UCSD-AML1 (cell line): ENCODE data around the gene PSMD14.

Experiments
- DNase-seq: peaks from one replicate; lab custom pipeline; 2025; ENCODE audit not compliant: unreplicated experiment; lab: John Stamatoyannopoulos, UW

The PSMD14 gene

GRCh38 chr2:161418275-161418714, 110.1 kb downstream of the PSMD14 start:
- no peak for DNase-seq

DNA sequence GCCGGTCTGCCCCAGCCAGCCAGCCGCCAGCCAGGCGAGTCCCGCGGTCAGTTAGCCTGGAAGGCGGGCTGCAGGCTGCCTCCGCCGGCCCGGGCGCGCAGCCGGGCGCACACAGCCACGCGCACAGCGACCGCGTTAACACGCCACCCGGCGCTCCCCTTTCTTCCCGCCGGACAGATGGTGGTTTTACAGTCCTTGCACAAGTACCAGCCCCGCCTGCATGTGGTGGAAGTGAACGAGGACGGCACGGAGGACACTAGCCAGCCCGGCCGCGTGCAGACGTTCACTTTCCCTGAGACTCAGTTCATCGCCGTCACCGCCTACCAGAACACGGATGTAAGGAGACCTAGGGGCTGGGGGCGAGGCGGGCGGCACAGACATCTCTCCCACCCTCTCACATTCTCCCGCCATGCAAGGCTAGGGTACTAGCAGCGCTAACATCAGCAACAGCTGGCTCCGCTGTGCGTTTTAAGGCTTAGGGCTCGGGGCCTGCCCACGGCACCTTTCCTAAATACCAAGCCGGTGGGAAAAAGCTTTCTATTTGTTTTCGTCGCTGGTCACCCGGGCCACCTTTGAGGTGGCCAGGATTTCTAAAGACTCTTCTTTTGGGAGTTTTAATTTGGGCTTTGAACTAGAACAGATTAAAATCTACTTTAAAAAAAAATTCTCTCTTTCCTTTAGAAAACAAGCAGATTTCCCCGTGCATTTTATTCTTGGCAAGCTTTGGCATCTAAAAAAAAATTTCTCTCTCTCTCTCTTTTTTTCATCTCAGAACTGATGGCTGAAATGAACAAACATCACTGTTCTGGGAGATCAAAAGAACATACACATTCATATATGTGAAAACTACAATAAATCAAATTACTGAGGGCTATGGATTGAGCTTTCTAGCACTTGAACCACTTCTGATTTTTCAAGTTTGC, 110.8 kb downstream of the PSMD14 start:
- DNase-seq: peak; percentile 25

DNA sequence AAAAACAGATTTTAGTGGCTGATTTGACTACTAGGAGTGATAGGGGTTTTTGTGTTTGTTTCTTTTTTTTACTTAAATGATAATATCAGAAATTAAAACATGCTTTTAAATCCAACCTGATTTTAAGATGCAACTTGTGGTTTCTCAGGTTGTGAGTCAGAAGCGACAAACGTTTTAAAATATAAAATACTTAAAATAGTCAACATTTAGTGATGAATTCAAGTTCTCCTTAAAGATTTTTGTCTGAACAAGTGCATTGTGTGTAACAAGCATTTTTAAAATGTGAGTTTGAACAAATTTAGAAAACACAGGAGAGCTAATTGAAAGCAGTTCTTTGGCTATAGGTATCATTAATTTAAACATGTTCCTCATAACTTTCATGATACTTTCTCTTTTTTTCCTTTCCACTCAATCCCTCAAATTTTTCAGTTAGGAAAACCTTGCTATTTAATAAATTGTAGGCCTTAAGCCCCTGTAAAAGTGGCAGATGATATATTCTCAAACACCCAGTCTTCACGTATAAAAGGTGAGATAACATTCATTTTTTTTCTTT, 111.5 kb downstream of the PSMD14 start:
- DNase-seq: no peak

- DNase-seq: no peak
Observed at GRCh38 chr2:161420406-161421074, 112.3 kb downstream of the PSMD14 start.

DNA sequence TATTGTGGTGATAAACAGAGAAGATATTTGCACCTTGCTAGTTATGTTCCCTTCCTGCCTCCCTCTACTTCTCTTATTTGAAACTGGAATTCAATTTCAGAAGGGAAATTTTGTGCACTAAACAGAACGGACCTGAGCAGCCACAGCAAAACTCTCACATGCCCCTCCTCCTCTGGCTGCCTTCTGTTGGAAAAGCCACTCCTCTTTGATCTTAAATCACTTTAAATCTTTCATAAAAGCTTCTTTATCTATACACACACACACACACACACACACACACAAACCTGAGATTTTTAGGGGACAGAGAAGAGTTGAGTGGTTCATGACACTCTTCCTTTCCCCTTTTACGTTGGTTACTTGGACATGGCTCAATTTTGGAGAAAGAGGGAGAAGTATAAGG, 113.5 kb downstream of the PSMD14 start:
- no peak for DNase-seq

DNA sequence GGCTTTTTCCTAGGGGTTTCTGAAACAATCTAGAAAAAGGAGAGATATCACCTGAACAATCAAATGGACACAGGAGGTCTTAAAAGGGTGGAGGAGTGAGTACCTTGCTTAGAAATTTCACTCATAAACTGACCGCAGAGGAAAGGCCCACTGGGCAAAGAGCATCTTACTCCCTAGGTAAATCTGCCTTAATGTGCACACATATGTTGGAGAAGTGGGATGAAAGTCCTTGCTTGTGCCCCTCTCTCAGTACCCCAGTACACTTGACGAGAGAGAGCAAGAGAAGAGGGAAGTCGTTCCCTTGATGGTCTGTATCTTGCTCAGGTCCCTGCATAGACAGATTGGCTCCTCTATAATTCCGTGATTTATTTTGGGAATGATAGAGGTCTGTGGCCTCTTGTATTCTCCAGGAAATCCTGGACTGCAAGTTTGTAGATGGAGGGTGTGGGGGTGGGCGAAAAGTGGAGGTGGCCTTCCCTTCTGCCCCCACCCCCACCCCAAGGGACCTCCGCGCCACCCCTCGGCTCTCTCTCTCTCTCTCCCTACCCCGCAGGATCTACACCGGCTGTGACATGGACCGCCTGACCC, 114.7 kb downstream of the PSMD14 start:
- DNase-seq: no peak

DNA sequence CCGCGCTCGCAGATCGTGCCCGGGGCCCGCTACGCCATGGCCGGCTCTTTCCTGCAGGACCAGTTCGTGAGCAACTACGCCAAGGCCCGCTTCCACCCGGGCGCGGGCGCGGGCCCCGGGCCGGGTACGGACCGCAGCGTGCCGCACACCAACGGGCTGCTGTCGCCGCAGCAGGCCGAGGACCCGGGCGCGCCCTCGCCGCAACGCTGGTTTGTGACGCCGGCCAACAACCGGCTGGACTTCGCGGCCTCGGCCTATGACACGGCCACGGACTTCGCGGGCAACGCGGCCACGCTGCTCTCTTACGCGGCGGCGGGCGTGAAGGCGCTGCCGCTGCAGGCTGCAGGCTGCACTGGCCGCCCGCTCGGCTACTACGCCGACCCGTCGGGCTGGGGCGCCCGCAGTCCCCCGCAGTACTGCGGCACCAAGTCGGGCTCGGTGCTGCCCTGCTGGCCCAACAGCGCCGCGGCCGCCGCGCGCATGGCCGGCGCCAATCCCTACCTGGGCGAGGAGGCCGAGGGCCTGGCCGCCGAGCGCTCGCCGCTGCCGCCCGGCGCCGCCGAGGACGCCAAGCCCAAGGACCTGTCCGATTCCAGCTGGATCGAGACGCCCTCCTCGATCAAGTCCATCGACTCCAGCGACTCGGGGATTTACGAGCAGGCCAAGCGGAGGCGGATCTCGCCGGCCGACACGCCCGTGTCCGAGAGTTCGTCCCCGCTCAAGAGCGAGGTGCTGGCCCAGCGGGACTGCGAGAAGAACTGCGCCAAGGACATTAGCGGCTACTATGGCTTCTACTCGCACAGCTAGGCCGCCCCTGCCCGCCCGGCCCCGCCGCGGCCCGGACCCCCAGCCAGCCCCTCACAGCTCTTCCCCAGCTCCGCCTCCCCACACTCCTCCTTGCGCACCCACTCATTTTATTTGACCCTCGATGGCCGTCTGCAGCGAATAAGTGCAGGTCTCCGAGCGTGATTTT, 115.5 kb downstream of the PSMD14 start:
- DNase-seq: no peak

GRCh38 chr2:161424394-161424769, 116.2 kb downstream of the PSMD14 start:
- no peak for DNase-seq

DNA sequence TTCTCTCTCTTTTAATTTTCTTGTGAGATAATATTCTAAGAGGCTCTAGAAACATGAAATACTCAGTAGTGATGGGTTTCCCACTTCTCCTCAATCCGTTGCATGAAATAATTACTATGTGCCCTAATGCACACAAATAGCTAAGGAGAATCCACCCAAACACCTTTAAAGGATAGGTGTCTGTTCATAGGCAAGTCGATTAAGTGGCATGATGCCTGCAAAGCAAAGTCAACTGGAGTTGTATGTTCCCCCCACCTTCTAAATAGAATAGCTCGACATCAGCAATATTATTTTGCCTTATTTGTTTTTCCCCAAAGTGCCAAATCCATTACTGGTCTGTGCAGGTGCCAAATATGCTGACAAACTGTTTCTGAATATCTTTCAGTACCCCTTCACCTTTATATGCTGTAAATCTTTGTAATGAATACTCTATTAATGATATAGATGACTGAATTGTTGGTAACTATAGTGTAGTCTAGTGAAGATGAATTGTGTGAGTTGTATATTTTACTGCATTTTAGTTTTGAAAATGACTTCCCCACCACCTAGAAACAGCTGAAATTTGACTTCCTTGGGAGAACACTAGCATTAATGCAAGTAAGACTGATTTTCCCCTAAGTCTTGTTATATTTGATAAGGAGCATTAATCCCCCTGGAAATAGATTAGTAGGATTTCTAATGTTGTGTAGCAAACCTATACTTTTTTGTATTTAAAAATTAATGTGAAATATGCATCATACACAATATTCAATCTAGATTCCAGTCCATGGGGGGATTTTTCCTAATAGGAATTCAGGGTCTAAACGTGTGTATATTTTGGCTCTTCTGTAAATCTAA, 116.9 kb downstream of the PSMD14 start:
- DNase-seq: no peak

GRCh38 chr2:161425728-161426454, 117.7 kb downstream of the PSMD14 start:
- no peak for DNase-seq

- no peak for DNase-seq
Observed at GRCh38 chr2:161426455-161426921, 118.3 kb downstream of the PSMD14 start.

DNA sequence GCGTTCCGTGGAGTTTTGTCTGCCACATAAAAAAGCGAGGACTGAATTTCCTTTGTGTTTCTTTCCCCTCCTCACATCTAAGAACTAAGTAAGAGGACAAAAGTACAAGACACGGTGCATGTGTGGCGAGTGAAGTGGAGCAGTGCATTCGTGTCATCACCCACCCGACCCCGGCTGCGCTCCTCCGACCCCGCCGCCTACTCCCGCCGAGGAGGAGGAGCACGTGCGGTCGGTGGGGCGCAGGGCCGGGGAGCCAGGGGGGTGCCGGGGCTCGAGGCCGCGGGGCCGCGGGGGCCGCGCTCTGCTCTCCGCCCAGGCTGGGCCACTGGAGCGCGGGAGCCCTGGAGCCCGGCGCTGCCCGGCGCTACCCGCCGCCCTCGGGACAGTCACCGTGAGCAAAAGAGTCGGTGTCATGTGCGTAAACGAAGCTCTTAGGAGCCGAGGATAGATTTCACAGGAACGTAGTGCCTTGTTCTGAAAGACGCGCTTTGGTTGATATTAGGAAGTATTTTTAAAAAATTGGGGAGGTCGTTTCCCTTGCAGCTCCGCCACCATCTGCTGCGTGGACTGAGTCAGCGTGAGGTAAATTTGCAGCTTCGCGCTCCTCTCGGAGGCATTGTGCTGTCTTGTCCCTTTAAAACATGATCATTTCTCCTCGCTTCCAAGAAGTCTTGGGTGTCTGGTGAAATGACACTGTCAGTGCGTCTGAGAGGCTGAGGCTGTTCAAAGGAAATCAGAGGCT, 118.9 kb downstream of the PSMD14 start:
- DNase-seq: no peak

DNA sequence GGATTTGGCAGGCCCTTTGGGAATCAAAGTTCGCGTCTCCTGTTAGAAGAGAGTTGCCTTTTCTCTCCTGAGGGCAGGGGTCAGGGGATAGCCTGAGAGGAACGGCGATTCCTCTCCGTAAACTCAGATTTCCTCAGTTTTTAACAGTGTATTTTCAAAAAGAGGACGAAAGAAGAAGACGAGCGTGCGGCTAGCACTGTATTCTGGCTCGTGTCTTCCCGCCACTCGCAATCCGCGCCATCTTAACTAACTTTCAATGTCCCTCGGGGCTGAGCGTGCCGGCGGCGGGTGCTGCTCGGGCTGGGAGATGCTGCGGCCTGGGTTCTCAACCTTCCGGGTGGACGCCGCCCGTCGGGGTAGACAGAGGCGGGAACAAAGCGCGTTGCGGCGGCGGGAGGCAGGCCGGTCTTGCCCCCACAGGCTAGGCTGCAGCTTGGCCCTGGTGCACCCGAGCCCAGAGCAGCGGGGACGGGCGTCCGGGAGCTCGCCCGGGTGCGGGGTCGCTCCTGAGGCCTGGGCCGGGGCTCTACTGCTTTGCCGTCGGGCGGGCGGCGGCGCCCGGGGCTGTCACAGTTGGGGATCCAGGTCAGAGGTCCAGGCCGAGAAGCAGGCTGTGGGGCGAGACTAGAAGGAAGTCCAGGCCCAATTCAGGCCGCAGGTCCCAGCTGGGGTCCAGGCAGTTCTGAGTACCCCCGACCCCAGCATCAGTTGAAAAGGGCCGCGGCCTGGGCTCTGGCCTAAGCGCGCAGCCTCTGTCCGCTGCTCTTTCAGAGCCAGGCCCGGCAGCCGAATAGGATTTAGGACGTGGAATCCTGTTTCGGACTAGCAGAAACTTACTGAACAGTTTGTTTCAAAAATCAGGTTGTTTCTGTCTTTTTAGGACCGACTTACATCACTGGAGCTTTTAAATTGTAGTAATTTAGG, 119.7 kb downstream of the PSMD14 start:
- no peak for DNase-seq

GRCh38 chr2:161430386-161430785, 122.2 kb downstream of the PSMD14 start:
- no peak for DNase-seq

GRCh38 chr2:161432107-161432506, 123.9 kb downstream of the PSMD14 start:
- no peak for DNase-seq

GRCh38 chr2:161434118-161434517, 125.9 kb downstream of the PSMD14 start:
- DNase-seq: no peak

DNA sequence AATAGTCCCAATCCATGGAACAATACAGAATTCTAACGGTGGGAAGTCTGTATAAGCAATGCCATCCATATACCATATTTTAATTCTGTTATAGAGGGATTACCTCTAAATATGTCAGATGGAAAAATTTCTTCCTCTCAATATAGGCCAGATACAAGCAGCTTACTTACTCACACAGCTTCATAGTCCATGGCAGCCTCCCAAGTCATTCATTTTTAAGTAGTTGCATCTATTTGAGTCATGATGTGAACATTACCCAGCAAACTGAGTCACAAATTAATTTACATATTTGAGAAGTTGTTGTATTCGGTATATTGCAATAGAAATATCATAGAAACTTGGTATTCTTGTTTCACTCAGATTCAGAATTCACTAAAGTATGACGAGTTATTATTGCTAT, 128.2 kb downstream of the PSMD14 start:
- DNase-seq: no peak
